ENCODE data around the gene CABCOCO1. TPM values are rescaled to one million over a fixed set of nuclear protein-coding genes. Genes with fewer than 3 reads are reported as not detected.

The CABCOCO1 gene, protein sequence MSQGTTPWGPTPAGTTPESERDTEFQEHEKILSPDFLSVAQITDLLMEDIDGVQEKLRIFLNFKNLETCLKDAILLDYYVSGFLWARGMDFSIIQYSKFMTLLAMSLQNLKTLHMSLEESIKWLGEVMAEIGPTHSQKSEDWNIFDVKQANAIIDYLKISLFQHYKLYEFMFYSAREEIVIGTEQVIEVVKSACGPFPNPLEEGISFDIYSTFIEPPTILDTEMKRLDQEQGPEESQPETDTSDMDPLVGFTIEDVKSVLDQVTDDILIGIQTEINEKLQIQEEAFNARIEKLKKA
- 0.13 TPM for total RNA-seq
- polyA plus RNA-seq (ENCODE audit: insufficient read depth in 1 of 8, insufficient read length in 8 of 8, low replicate concordance in 1 of 8) = 1 to 10 TPM in 1 of 8 donors, under 1 TPM in 6, not detected in 1; 0.12 to 1.0 (median 0.27) TPM
- long read RNA-seq, donor 1 = 0 reads
- long read RNA-seq, donor 2 = 0 reads
- long read RNA-seq, donor 3 = 0 reads
- long read RNA-seq, donor 4 = 0 reads
- long read RNA-seq, donor 5 = 0 reads
- long read RNA-seq, donor 6 = 0 reads
- long read RNA-seq, donor 7 = 0 reads
- long read RNA-seq, donor 8 = 0 reads
- long read RNA-seq, donor 9 = 0 reads
- long read RNA-seq, donor 10 = 0 reads
- long read RNA-seq, donor 11 = 0 reads

- peak; percentile 65 for DNase-seq
- WGBS (ENCODE audit: insufficient coverage) = 2% methylated on average over 51 of the region's 51 CpGs
- H3K9me3 ChIP-seq (replicated peaks; ENCODE audit: control insufficient read depth, low read depth, low read length) = no peaks in the 10 kb centered on the region
- H3K27me3 ChIP-seq (ENCODE audit: control insufficient read depth, insufficient read depth, low read length) = no peaks in the 10 kb centered on the region
- H3K4me1 ChIP-seq (ENCODE audit: control insufficient read depth, insufficient read depth, low read length) = no peaks in the 10 kb centered on the region
- H3K27ac ChIP-seq (ENCODE audit: low read length) = no peak within 1 kb of the TSS
- H3K4me3 ChIP-seq (ENCODE audit: low read length) = peak within 1 kb of the TSS; percentile 69
- no peaks in the 10 kb centered on the region for H3K36me3 ChIP-seq (ENCODE audit: control insufficient read depth, insufficient read depth, low read length)
Measured at GRCh38 chr10:61662794-61663259, at the start of gene CABCOCO1. CABCOCO1 (plus strand) TSS chr10:61662929; CDS start chr10:61662973, 44 bp downstream.

GRCh38 chr10:61613665-61614064 is 49.1 kb upstream of the CABCOCO1 start:
- Histone ChIP-seq H3K27ac (ENCODE audit: low read length) (no peak overlapping the region), H3K9me3 (replicated peaks; ENCODE audit: control insufficient read depth, low read depth, low read length) (no peaks in the 10 kb centered on the region), H3K27me3 (ENCODE audit: control insufficient read depth, insufficient read depth, low read length) (no peaks in the 10 kb centered on the region), H3K4me1 (ENCODE audit: control insufficient read depth, insufficient read depth, low read length) (peaks cover 2% of the 10 kb centered on the region), H3K36me3 (ENCODE audit: control insufficient read depth, insufficient read depth, low read length) (no peaks in the 10 kb centered on the region), H3K4me3 (ENCODE audit: low read length) (no peak overlapping the region)
- WGBS (ENCODE audit: insufficient coverage) = no CpG with 5 or more reads among the region's 2 CpGs
- DNase-seq = no peak

GRCh38 chr10:61616611-61617010 is 46.1 kb upstream of the CABCOCO1 start:
- H3K4me3 ChIP-seq (ENCODE audit: low read length) = no peak overlapping the region
- H3K27ac ChIP-seq (ENCODE audit: low read length) = no peak overlapping the region
- H3K36me3 ChIP-seq (ENCODE audit: control insufficient read depth, insufficient read depth, low read length) = no peaks in the 10 kb centered on the region
- no peaks in the 10 kb centered on the region for H3K27me3 ChIP-seq (ENCODE audit: control insufficient read depth, insufficient read depth, low read length)
- no peak for DNase-seq
- H3K4me1 ChIP-seq (ENCODE audit: control insufficient read depth, insufficient read depth, low read length) = peaks cover 4% of the 10 kb centered on the region
- no peaks in the 10 kb centered on the region for H3K9me3 ChIP-seq (replicated peaks; ENCODE audit: control insufficient read depth, low read depth, low read length)
- WGBS (ENCODE audit: insufficient coverage) = 100% methylated on average over 2 of the region's 4 CpGs

DNA sequence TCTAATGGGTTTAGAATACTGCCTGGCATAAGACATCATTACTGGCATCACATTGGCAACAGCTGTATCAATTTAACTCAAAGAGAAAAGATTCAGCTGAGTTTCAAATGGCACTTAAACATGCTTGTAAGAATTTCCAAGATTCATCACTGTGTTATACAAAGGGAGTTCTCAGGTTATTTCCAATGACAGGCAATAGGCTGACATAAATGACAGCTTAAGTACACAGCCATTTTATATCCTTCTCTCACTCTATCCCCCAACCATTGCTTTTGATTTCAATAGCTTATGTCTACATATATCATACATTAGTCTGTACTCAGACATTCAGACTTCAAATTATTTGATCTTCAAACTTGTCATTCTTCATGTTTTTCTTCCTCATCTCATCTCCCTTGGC is 45.5 kb upstream of the CABCOCO1 start:
- H3K36me3 ChIP-seq (ENCODE audit: control insufficient read depth, insufficient read depth, low read length) = no peaks in the 10 kb centered on the region
- H3K27me3 ChIP-seq (ENCODE audit: control insufficient read depth, insufficient read depth, low read length) = no peaks in the 10 kb centered on the region
- DNase-seq = no peak
- H3K4me1 ChIP-seq (ENCODE audit: control insufficient read depth, insufficient read depth, low read length) = peaks cover 5% of the 10 kb centered on the region
- no peak overlapping the region for H3K4me3 ChIP-seq (ENCODE audit: low read length)
- H3K9me3 ChIP-seq (replicated peaks; ENCODE audit: control insufficient read depth, low read depth, low read length) = no peaks in the 10 kb centered on the region
- no peak overlapping the region for H3K27ac ChIP-seq (ENCODE audit: low read length)

DNA sequence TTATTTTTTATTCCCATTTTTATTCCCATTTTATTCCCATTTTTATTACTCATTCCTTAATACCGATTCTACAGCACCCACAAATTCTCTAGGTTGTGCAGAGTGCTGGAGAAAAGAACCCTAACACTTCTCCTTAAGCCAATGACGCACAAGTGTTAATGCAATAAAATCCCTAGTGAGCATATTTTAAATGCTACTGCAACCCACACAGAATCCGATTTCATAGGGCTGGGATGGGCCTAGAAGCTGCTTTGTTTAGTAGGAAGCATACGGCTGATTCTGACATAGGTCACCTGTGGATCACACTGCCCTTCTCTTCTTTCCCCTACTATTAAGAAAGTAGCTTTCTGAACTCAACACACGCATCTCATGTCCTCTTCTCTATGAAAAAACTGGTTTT is 45.1 kb upstream of the CABCOCO1 start:
- no peak overlapping the region for H3K4me3 ChIP-seq (ENCODE audit: low read length)
- no CpG with 5 or more reads among the region's 5 CpGs for WGBS (ENCODE audit: insufficient coverage)
- no peak for DNase-seq
- no peaks in the 10 kb centered on the region for H3K9me3 ChIP-seq (replicated peaks; ENCODE audit: control insufficient read depth, low read depth, low read length)
- peaks cover 5% of the 10 kb centered on the region for H3K4me1 ChIP-seq (ENCODE audit: control insufficient read depth, insufficient read depth, low read length)
- H3K27ac ChIP-seq (ENCODE audit: low read length) = no peak overlapping the region
- H3K36me3 ChIP-seq (ENCODE audit: control insufficient read depth, insufficient read depth, low read length) = no peaks in the 10 kb centered on the region
- no peaks in the 10 kb centered on the region for H3K27me3 ChIP-seq (ENCODE audit: control insufficient read depth, insufficient read depth, low read length)

GRCh38 chr10:61618388-61618961 is 44.3 kb upstream of the CABCOCO1 start:
- DNase-seq = no peak
- Histone ChIP-seq H3K9me3 (replicated peaks; ENCODE audit: control insufficient read depth, low read depth, low read length) (no peaks in the 10 kb centered on the region), H3K36me3 (ENCODE audit: control insufficient read depth, insufficient read depth, low read length) (no peaks in the 10 kb centered on the region), H3K4me3 (ENCODE audit: low read length) (no peak overlapping the region), H3K4me1 (ENCODE audit: control insufficient read depth, insufficient read depth, low read length) (peaks cover 5% of the 10 kb centered on the region), H3K27ac (ENCODE audit: low read length) (no peak overlapping the region), H3K27me3 (ENCODE audit: control insufficient read depth, insufficient read depth, low read length) (no peaks in the 10 kb centered on the region)
- no CpG with 5 or more reads among the region's 2 CpGs for WGBS (ENCODE audit: insufficient coverage)

DNA sequence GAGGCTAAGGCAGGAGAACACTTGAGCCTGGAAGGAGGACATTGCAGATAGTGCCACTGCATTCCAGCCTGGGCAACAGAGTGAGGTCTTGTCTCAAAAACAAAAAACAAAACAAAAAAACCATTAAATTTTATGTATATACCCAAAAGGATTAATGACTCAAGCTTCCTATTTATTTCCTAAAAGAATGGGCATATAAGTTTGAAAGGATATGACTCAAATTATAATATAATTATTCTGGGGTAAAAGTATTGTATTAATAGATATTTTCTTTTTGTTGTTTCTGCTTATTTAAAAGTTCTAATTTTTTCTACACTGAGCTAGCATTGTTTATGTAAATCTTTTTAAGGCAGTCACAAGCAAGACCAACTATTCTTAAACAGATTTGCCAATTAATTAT is 42.2 kb upstream of the CABCOCO1 start:
- H3K36me3 ChIP-seq (ENCODE audit: control insufficient read depth, insufficient read depth, low read length) = no peaks in the 10 kb centered on the region
- H3K4me3 ChIP-seq (ENCODE audit: low read length) = no peak overlapping the region
- no peaks in the 10 kb centered on the region for H3K27me3 ChIP-seq (ENCODE audit: control insufficient read depth, insufficient read depth, low read length)
- H3K27ac ChIP-seq (ENCODE audit: low read length) = no peak overlapping the region
- DNase-seq = no peak
- H3K9me3 ChIP-seq (replicated peaks; ENCODE audit: control insufficient read depth, low read depth, low read length) = no peaks in the 10 kb centered on the region
- peaks cover 5% of the 10 kb centered on the region for H3K4me1 ChIP-seq (ENCODE audit: control insufficient read depth, insufficient read depth, low read length)

DNA sequence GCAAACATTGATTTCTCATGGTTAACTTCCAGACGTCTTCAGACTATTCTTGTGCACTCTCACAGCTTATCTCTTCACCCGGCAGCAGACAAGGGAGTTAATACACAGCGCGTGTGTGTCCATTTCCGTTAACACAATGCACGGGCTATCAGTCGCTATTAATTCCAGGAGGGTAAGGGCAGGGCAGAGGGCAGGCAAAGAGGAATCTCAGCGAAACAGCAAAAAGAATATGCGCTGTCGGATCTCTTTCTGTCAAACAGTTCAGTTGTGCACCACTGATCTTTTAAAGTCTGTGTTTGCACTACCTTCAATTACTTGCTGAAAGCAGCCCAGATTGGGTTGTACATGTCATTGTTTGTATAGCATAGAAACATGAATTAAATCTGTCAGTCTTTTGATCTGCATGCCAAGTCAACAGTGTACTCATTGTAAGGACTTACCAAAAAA is 41.1 kb upstream of the CABCOCO1 start:
- no peak for DNase-seq
- peaks cover 5% of the 10 kb centered on the region for H3K4me1 ChIP-seq (ENCODE audit: control insufficient read depth, insufficient read depth, low read length)
- 84% methylated on average over 6 of the region's 10 CpGs for WGBS (ENCODE audit: insufficient coverage)
- H3K4me3 ChIP-seq (ENCODE audit: low read length) = no peak overlapping the region
- H3K27ac ChIP-seq (ENCODE audit: low read length) = no peak overlapping the region
- H3K27me3 ChIP-seq (ENCODE audit: control insufficient read depth, insufficient read depth, low read length) = no peaks in the 10 kb centered on the region
- no peaks in the 10 kb centered on the region for H3K36me3 ChIP-seq (ENCODE audit: control insufficient read depth, insufficient read depth, low read length)
- no peaks in the 10 kb centered on the region for H3K9me3 ChIP-seq (replicated peaks; ENCODE audit: control insufficient read depth, low read depth, low read length)

DNA sequence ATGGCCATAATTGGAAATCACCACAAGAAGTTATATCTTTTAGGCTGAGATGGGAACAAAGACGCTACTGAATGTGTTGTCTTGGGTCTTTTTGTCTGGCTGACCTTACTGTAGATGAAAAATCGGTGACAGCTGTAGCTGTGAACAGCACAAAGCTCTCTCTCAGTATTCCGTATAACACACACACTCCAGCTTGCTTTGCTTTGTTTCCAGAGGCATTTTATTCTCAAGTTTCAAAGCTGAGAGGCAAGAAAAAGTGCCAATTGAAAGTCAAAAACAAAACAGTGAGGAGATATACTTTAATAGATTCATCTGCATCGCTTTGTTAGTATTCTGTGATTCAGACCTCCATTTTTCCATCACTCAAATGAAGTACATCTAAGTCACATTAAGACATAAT is 39.6 kb upstream of the CABCOCO1 start:
- DNase-seq = peak; percentile 88
- Histone ChIP-seq H3K4me3 (ENCODE audit: low read length) (no peak overlapping the region), H3K36me3 (ENCODE audit: control insufficient read depth, insufficient read depth, low read length) (no peaks in the 10 kb centered on the region), H3K27me3 (ENCODE audit: control insufficient read depth, insufficient read depth, low read length) (no peaks in the 10 kb centered on the region), H3K27ac (ENCODE audit: low read length) (peak overlapping the region; percentile 80), H3K4me1 (ENCODE audit: control insufficient read depth, insufficient read depth, low read length) (peaks cover 4% of the 10 kb centered on the region), H3K9me3 (replicated peaks; ENCODE audit: control insufficient read depth, low read depth, low read length) (no peaks in the 10 kb centered on the region)
- no CpG with 5 or more reads among the region's 4 CpGs for WGBS (ENCODE audit: insufficient coverage)

DNA sequence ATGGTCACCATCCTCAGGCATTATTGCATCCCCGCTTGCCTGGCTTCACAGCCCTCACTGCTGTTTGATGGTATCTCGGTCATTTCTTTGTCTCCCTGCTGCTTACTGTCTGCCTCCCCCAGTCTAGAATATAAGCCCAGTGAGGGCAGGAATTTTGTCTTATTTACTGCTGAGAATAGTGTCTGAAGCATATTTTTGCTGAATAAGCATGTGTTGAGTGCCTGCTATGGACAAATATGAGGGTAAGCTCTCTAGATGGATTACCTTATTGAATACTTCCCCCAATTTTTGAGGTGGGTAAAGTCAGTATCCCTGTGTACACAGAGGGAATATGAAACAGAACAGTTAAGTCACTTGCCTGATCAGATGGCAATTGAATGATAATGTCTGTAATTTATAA is 36.5 kb upstream of the CABCOCO1 start:
- Histone ChIP-seq H3K4me1 (ENCODE audit: control insufficient read depth, insufficient read depth, low read length) (peaks cover 4% of the 10 kb centered on the region), H3K4me3 (ENCODE audit: low read length) (no peak overlapping the region), H3K9me3 (replicated peaks; ENCODE audit: control insufficient read depth, low read depth, low read length) (no peaks in the 10 kb centered on the region), H3K27me3 (ENCODE audit: control insufficient read depth, insufficient read depth, low read length) (no peaks in the 10 kb centered on the region), H3K27ac (ENCODE audit: low read length) (no peak overlapping the region), H3K36me3 (ENCODE audit: control insufficient read depth, insufficient read depth, low read length) (no peaks in the 10 kb centered on the region)
- no peak for DNase-seq
- no CpG with 5 or more reads among the region's 2 CpGs for WGBS (ENCODE audit: insufficient coverage)

Data from muscle of leg (tissue), 16 donors.